Heart left ventricle (tissue), 16 donors: ENCODE data around the gene RELT. TPM values are rescaled to one million over a fixed set of nuclear protein-coding genes. Genes with fewer than 3 reads are reported as not detected.

Experiments used
- ATAC-seq, 4 donors: fragments of 200-7000 bp; cut with Tn5 transposase; one replicate each; pipeline ENCODE4 v1.9.1; 2020 to 2022; ENCODE audit warnings: moderate library complexity in 4 of 4, mild to moderate bottlenecking in 3 of 4, moderate number of reproducible peaks in 1 of 4
- DNase-seq, 5 donors: peaks; one replicate each; pipeline ENCODE4 v3.0.0-alpha.2; 2020
- H3K27ac ChIP-seq, 12 donors: fragments of 200-600 bp; sonication (generic) in 4 of 12; one replicate each; pipeline versions ENCODE4 v1.5.0 to v1.8.0; 2016 to 2022; ENCODE audit warnings: mild to moderate bottlenecking in 2 of 12
- H3K27me3 ChIP-seq, 9 donors: fragments of 200-600 bp; sonication (generic) in 2 of 9; one replicate each; pipeline versions ENCODE4 v1.5.1 to v1.8.0; 2016 to 2022; ENCODE audit warnings: mild to moderate bottlenecking in 3 of 9
- H3K36me3 ChIP-seq, 9 donors: fragments of 200-600 bp; sonication (generic) in 2 of 9; one replicate each; pipeline versions ENCODE4 v1.5.0 to v1.8.0; 2018 to 2022; ENCODE audit warnings: mild to moderate bottlenecking in 2 of 9
- H3K4me1 ChIP-seq, 12 donors: fragments of 200-600 bp; sonication (generic) in 4 of 12; one replicate each; pipeline versions ENCODE4 v1.5.0 to v1.8.0; 2016 to 2022; ENCODE audit warnings: mild to moderate bottlenecking in 3 of 12
- H3K4me3 ChIP-seq, 12 donors: fragments of 200-600 bp; sonication (generic) in 4 of 12; one replicate each; pipeline versions ENCODE4 v1.5.0 to v1.8.0; 2017 to 2022; ENCODE audit warnings: mild to moderate bottlenecking in 9 of 12, moderate library complexity in 4 of 12
- H3K9me3 ChIP-seq, 12 donors: fragments of 200-600 bp; sonication (generic) in 4 of 12; one replicate each; pipeline versions ENCODE4 v1.5.0 to v1.8.0; 2016 to 2022; ENCODE audit warnings: mild to moderate bottlenecking in 1 of 12
- POLR2A ChIP-seq, 2 donors: fragments of 450-650 bp; IDR thresholded peaks; one replicate each; pipeline ENCODE4 v1.6.1; 2017; ENCODE audit warnings: antibody characterized with exemption in 2 of 2, mild to moderate bottlenecking in 2 of 2, moderate library complexity in 2 of 2
- WGBS, 4 donors: extraction: QIAGEN DNeasy Blood & Tissue Kit in 2 of 4; methylation state at CpG; one replicate each; pipeline versions ENCODE4 v1.1.5 to v1.1.7; 2013 to 2018; 5-methylcytosine and 5-hydroxymethylcytosine counted together
- intact Hi-C, 10 donors: fragments of 100-400 bp; cut with DNase I; formaldehyde crosslinking; loops; one replicate each; pipeline versions ENCODE4 v1.11.1 to v1.14.2; 2022
- polyA plus RNA-seq, 2 donors: library from polyadenylated mRNA; stranded (reverse); fragments of 200-250 nt; gene quantifications; one replicate each; pipeline ENCODE4 v1.2.3, GENCODE V29; 2013
- total RNA-seq, 9 donors: library from RNA; depleted of rRNA in 2 of 9; stranded (reverse); fragments of >200 nt in 2 of 9; fragmentation: NEBNext Ultra II Directional in 3 of 9; extraction: Animal tissue kit (Norgen Biotek cat#: 25700) in 3 of 9; gene quantifications; one replicate each; pipeline versions ENCODE4 v1.1.0 to v1.2.4, GENCODE V29; 2016 to 2023
- TF ChIP-seq, protein P1 (sequence below), 12 donors: fragments of 200-600 bp; sonication (generic) in 4 of 12; IDR thresholded peaks; one replicate each; pipeline versions ENCODE4 v1.5.0 to v1.8.0; 2018 to 2022; ENCODE audit warnings: antibody characterized with exemption in 12 of 12, mild to moderate bottlenecking in 5 of 12
- donor health status: ischemic (EF 13 %, LVEDD 7.1; RV severe dilation, severe dysfunction).
- donor health status: healthy with polysubstance abuse.
- donor health status: DM: no; HTN: yes; CAD: no.
- donor health status: DM: no; HTN: no; CAD: no.
- donor health status: ischemic (EF 25% LVEDD 6.9; RV normal size, moderate dysfunction).
- donor health status: ischemic (EF 25% LVEDD 5.7; RV mildly dilated, moderate dysfunction).
- donor health status: healthy.
- donor health status: DM: yes; HTN: yes; CAD: no.
- donor health status: ischemic (EF 35%, LVEDD 5.7; RV mildly dilated, moderate dysfunction).
- donor health status: nonischemic (EF 11% LVEDD 7.7; RV severe dilation, severe dysfunction).
- donor health status: DM: yes; HTN: yes; CAD: no.
- donor health status: PGD.
- donor health status: ischemic (EF 29% LVEDD 5.4; RV normal size, mild dysfunction).
- donor health status: nonischemic (EF 23%, LVEDD 6.1; RV moderate dilation, normal function).

RELT gene
- total and polyA plus RNA-seq, 11 donors, result 1.0 to 13.9 (median 2.6) TPM

DNA sequence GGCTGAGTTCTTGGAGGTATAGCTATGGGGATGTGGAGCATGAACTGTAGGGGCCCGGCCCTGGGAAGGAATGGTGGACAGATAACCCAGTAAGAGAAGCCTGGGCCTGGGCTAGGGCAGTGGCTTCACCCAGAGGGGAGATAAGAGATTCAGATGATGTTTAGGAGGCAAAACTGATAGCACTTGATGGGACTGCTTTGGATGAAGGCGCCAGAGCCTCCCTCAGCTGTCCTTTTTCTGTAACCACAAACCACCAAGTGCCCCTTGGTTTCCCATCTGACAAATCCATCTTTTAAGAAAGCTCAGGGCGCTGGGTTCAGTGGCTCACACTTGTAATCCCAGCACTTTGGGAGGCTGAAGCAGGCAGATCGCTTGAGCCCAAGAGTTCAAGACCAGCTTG lies 23.4 kb downstream of the RELT start:
- intact Hi-C loops, result loop anchor here in 7 of 10 donors (5.0 to 10.0 kb wide), 5 partner anchors 92 to 263 kb away; partner anchors contain the start of genes FAM168A (in 4 of the 7) and ARHGEF17 (in 1 of the 7)
- peaks cover 0 to 34% (median 18%) of the 10 kb centered on the region in 12 donors for H3K4me1 ChIP-seq
- DNase-seq (no peak), ATAC-seq (no peak)
- no peaks in the 10 kb centered on the region for H3K9me3 ChIP-seq
- TF ChIP-seq, protein P1, sequence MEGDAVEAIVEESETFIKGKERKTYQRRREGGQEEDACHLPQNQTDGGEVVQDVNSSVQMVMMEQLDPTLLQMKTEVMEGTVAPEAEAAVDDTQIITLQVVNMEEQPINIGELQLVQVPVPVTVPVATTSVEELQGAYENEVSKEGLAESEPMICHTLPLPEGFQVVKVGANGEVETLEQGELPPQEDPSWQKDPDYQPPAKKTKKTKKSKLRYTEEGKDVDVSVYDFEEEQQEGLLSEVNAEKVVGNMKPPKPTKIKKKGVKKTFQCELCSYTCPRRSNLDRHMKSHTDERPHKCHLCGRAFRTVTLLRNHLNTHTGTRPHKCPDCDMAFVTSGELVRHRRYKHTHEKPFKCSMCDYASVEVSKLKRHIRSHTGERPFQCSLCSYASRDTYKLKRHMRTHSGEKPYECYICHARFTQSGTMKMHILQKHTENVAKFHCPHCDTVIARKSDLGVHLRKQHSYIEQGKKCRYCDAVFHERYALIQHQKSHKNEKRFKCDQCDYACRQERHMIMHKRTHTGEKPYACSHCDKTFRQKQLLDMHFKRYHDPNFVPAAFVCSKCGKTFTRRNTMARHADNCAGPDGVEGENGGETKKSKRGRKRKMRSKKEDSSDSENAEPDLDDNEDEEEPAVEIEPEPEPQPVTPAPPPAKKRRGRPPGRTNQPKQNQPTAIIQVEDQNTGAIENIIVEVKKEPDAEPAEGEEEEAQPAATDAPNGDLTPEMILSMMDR (IDR thresholded peaks at IDR 0.05), result no peak
- TF ChIP-seq POLR2A (IDR thresholded peaks at IDR 0.05), result no peak
- no peaks in the 10 kb centered on the region for H3K27me3 ChIP-seq
- H3K4me3 ChIP-seq, result no peak overlapping the region
- H3K27ac ChIP-seq, result peak overlapping the region in 11 of 12 donors; percentile 11 to 70 (median 54)
- peaks cover 0 to 50% (median 0%) of the 10 kb centered on the region in 9 donors for H3K36me3 ChIP-seq
- 86 to 88% (median 87%) methylated on average over 4 of the region's 4 CpGs for WGBS, 4 donors

DNA sequence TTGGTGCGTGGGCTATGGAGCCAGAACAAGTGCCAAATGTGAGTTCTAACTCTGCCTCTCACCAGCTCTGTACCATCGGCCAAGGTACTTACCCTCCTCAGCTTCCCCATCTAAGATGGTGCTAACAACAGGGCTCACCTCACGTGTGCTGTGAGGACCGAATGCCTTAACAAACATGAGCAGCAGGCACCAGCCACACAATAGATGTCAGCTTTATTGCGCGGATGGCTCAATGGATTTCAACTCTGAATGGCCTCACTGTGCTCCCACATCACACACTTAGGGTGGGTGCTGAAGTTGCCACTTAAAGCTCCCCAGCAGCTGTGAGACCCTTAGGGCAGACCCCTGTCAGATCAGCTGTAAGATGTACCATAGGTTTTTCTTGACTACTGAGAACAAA lies 24.1 kb downstream of the RELT start:
- peaks cover 0 to 34% (median 18%) of the 10 kb centered on the region in 12 donors for H3K4me1 ChIP-seq
- peak overlapping the region in 5 of 12 donors; percentile 19 to 65 (median 50) for H3K27ac ChIP-seq

GRCh38 chr11:73401217-73401923 lies 25.2 kb downstream of the RELT start:
- Histone ChIP-seq H3K27ac (no peak overlapping the region), H3K27me3 (no peaks in the 10 kb centered on the region), H3K4me3 (no peak overlapping the region), H3K9me3 (no peaks in the 10 kb centered on the region), H3K36me3 (peaks cover 0 to 47% (median 10%) of the 10 kb centered on the region in 9 donors), H3K4me1 (peaks cover 0 to 34% (median 18%) of the 10 kb centered on the region in 12 donors)
- intact Hi-C loops, result loop anchor here in 7 of 10 donors (5.0 to 10.0 kb wide), 4 partner anchors 193 to 261 kb away; partner anchors contain the start of gene FAM168A (in 4 of the 7)
- ATAC-seq (no peak), DNase-seq (no peak)
- WGBS, 4 donors, result 83 to 92% (median 87%) methylated on average over 3 of the region's 3 CpGs
- TF ChIP-seq, protein P1 (IDR thresholded peaks at IDR 0.05), result no peak
- TF ChIP-seq POLR2A (IDR thresholded peaks at IDR 0.05), result no peak

More for the DNA sequence above, 24.1 kb downstream of the RELT start:
- ATAC-seq (no peak), DNase-seq (no peak)
- H3K36me3 ChIP-seq, result peaks cover 0 to 48% (median under 1%) of the 10 kb centered on the region in 9 donors
- TF ChIP-seq, protein P1 (IDR thresholded peaks at IDR 0.05), result no peak
- no peak for TF ChIP-seq POLR2A (IDR thresholded peaks at IDR 0.05)
- H3K27me3 ChIP-seq, result no peaks in the 10 kb centered on the region
- intact Hi-C loops, result loop anchor here in 7 of 10 donors (5.0 to 10.0 kb wide), 4 partner anchors 195 to 262 kb away; partner anchors contain the start of gene FAM168A (in 4 of the 7)
- no peak overlapping the region for H3K4me3 ChIP-seq
- WGBS, 4 donors, result 95 to 98% (median 96%) methylated on average over 6 of the region's 6 CpGs
- no peaks in the 10 kb centered on the region for H3K9me3 ChIP-seq
